IPS-NIHi11 (cell line): ENCODE data around the gene IER5.

Experiments
- DNase-seq: peaks from one replicate; pipeline ENCODE4 v3.0.0; 2012; ENCODE audit warnings: mixed read lengths, low spot score

IER5 gene

DNA sequence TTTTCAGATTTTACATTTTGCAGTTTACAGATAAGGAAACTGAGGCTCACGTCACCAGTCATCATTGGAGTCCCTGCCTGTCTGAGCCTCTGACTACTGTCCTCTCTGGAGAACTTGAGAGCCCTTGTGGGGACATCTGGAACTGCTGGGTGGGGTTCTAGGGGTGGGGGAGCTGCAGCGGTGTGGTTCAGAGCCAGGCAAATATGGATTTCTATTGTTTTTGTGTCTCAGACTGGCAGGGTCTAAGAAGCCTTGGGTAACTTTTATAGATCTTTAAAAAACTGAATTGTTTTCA, 46.9 kb downstream of the IER5 start:
- no peak for DNase-seq

DNA sequence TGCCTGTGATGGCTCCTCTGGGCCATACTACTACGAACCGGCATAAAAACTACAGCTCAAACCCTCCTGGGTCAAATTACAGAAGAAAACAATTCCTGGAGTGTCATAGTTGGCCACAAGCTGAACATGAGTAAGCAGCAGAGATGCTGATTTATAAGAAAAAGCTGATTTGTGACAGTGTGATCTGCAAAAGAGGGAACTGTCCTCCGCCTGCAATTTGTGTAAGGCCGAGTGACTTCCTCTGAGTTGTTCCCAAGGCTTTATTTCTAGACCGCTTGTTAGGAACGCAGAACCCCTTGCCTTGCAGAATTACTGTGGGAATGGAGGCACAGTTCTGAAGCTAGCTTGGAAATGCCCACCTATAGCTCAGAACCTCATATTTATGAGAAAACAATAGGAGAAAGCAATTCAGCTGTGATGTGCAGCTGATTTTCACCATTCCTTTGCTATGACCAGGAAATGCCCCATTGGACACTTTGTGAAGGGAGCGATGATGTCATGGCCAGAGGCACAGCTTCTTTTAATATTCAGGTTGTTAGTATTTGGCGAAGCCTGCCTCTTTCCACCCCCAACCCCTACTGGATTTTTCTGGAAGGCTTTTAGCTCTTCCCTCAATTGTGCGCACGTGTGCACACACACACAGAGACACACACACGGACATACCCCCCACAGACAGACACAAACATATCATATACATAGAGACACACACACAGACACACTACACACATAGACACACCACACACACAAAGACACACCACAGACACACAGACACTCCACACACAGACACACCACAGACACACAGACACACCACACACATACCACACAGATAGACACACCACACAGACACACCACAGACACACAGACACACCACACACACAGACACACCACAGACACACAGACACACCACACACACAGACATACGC, 47.6 kb downstream of the IER5 start:
- DNase-seq: no peak

DNA sequence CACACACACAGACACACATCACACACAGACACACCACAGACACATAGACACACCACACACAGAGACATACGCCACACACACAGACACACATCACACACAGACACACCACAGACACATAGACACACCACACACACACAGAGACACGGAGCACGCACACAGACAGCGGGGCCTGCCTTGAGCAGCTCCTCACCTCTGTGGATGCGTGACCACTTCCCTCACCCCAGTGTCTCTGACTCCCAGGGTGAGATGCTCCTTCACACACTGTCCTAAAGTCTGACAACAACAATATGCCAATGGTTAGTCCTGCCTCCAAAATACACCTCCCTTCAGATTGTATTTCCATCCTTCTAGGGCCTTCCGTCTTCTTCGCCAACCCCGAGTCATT, 48.2 kb downstream of the IER5 start:
- no peak for DNase-seq

DNA sequence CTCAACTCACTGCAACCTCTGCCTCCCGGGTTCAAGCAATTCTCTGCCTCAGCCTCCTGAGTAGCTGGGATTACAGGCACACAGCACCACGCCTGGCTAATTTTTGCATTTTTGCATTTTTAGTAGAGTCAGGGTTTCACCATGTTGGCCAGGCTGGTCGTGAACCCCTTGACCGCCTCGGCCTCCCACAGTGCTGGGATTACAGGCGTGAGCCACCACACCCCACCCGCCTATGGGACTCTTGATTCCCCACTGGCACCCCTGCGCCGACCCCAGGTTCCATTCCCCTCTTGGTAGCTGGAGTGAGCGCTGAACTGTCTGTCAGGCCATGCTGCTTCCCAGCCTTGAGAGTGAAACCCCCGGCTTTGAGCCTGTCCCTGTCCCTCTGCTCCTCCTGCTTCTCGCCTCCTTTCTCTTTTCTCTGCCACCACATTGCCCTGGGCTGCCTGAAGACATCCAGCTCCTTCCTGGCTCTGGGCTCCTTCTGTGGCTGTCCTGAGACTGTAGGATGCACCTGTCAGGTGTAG, 48.8 kb downstream of the IER5 start:
- DNase-seq: no peak

DNA sequence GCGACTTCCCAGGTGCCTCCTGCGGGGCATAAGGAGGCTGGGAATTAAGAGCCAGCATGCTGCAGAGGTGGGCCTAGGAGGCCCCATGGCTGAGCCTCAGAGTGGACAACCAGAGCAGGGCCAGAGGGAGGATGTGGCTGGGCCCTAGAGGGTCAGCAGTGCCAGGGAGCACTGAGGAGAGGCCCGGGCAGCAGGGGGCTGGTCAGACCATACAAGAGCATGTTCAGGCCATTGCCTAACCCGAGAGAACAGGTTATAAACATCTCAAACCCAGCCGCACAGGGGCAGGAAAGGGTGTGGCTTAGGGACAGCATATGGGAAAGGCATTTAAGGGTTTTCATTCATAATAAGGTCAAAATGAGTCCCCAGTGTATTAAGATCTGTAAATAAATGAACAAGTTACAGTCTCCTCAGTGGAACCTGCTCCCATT, 51.1 kb downstream of the IER5 start:
- no peak for DNase-seq

DNA sequence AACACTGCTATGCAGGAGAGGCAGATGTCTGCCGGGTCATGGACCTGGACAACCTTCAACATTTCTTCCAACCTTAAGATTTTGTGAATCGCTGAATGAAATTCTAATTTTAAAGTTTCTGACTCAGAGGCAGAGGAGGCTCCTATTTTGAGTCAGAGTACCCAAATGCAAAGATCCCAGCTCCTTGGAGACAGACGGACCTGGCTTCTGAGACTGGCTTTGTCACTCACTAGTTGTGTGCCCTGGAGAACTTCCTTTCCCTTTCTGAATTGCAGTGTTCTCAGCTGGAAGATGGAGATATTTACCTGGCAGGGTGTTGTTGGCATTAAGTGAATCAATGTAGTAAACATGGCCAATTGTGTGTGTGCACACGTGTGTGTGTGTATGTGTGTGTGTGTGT, 51.9 kb downstream of the IER5 start:
- DNase-seq: no peak

DNA sequence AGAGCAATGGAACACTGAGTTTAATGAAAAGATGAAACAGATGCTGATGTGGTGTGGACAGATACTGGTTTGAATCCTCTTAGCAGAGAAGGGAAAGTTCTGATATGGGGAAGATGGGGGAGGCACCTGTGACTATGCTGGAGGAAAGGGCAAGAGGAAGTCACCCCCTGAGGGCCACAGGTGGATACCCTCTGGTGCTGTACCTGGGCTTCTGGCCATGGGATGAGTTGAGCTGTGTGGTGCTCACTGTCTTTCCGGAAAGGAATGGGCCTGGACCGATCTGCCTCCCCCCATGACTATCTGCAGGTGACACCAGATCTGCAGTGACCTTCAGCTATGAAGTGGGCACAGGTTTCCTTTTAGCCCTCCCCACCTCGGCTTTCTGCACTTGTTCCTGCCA, 52.4 kb downstream of the IER5 start:
- DNase-seq: no peak

DNA sequence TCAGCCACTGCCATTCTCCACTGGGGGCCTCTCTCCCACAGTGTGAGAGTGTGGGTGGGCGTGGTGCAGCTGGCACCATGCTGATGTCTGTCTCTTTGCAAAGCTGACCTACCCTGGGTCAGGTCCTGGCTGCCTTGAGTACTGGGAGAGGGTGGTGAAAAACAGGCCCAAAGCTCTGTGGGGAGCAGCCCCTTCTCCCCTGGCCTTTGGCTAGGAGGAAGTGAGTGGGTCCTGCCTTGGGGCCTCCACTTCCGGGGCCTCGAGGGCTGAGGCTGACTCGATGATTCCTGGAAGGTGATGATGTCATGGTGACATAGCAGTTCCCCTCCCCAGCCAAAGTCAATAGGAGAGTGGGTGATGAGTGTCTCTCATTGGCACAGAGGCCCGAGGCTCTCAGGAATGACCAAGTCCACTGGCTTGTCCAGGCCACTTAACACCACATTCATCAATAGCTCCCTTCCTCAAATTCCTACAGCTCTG, 53.0 kb downstream of the IER5 start:
- DNase-seq: no peak
